Left ventricle myocardium inferior (tissue), 1 donor: ENCODE measurements around the gene OR5M11. TPM values are rescaled to one million over a fixed set of nuclear protein-coding genes. Genes with fewer than 3 reads are reported as not detected.
"Not testable (repeated sequence)": the region's sequence is repeated elsewhere in the genome, so short reads cannot be mapped to it uniquely, and the experiment has no call there.

Experiments
- DNase-seq: peaks from one replicate; pipeline ENCODE4 v3.0.0-alpha.2; 2020
- H3K27ac ChIP-seq: fragments of 200-600 bp; replicated peaks from 2 replicates; pipeline ENCODE4 v1.8.0; 2021
- H3K27me3 ChIP-seq: fragments of 200-600 bp; 2 replicates; pipeline ENCODE4 v1.8.0; 2021; ENCODE audit warnings: low read depth
- H3K36me3 ChIP-seq: fragments of 200-600 bp; 2 replicates; pipeline ENCODE4 v1.8.0; 2021
- H3K4me1 ChIP-seq: fragments of 200-600 bp; 2 replicates; pipeline ENCODE4 v1.8.0; 2021
- H3K4me3 ChIP-seq: fragments of 200-600 bp; 2 replicates; pipeline ENCODE4 v1.8.0; 2021; ENCODE audit warnings: mild to moderate bottlenecking, moderate library complexity
- H3K9me3 ChIP-seq: fragments of 200-600 bp; replicated peaks from 2 replicates; pipeline ENCODE4 v1.8.0; 2021
- CTCF ChIP-seq: fragments of 200-600 bp; IDR thresholded peaks from 2 replicates; pipeline ENCODE4 v1.8.0; 2021; ENCODE audit warnings: antibody characterized with exemption, mild to moderate bottlenecking, borderline replicate concordance
- intact Hi-C: fragments of 100-400 bp; cut with micrococcal nuclease; formaldehyde crosslinking; loops from one replicate; pipeline ENCODE4 v1.11.0; 2022
- long read RNA-seq: library from polyadenylated mRNA; unstranded; transcript quantifications from one replicate; pipeline ENCODE4 v2.0.0, GENCODE V29; 2021
- total RNA-seq: library from RNA; stranded (reverse); fragmentation: NEBNext Ultra II Directional; extraction: Animal tissue kit (Norgen Biotek cat#: 25700); gene quantifications from one replicate; pipeline ENCODE4 v1.2.1, GENCODE V29; 2021
- donor health status: DM: no; HTN: yes; CAD: no; lungs with severe emphysema.

The OR5M11 gene
- not detected for total RNA-seq
- long read RNA-seq: 0 reads

- Histone ChIP-seq H3K27me3 (no peaks in the 10 kb centered on the region), H3K4me1 (no peaks in the 10 kb centered on the region), H3K4me3 (no peak within 1 kb of the TSS), H3K27ac (no peak within 1 kb of the TSS), H3K36me3 (no peaks in the 10 kb centered on the region), H3K9me3 (peaks cover 8% of the 10 kb centered on the region)
- DNase-seq: no peak
- TF ChIP-seq CTCF: no peak
- intact Hi-C loops: no loop called here
Observed at GRCh38 chr11:56543157-56543556, at the start of gene OR5M11. TSS of gene OR5M11 (minus strand) at chr11:56543257. CDS start at chr11:56543257, 0 bp downstream.

- H3K36me3 ChIP-seq, H3K4me3 ChIP-seq, H3K27ac ChIP-seq, intact Hi-C loops, H3K4me1 ChIP-seq, DNase-seq, H3K27me3 ChIP-seq: not testable (repeated sequence)
- H3K9me3 ChIP-seq: peaks cover 18% of the 10 kb centered on the region
Observed at GRCh38 chr11:56592088-56592717, 49.1 kb upstream of the OR5M11 start.

- no peaks in the 10 kb centered on the region for H3K9me3 ChIP-seq
- H3K27ac ChIP-seq: no peak within 1 kb of the TSS
- no peaks in the 10 kb centered on the region for H3K27me3 ChIP-seq
- intact Hi-C loops: no loop called here
- DNase-seq: no peak
- no peaks in the 10 kb centered on the region for H3K4me1 ChIP-seq
- no peak for TF ChIP-seq CTCF
- no peaks in the 10 kb centered on the region for H3K36me3 ChIP-seq
- H3K4me3 ChIP-seq: no peak within 1 kb of the TSS
Observed at GRCh38 chr11:56577621-56578020, 34.6 kb upstream of the OR5M11 start, which contains the start of gene OR5M10. TSS of gene OR5M10 (minus strand) at chr11:56577721. CDS start at chr11:56577721, 0 bp downstream.

GRCh38 chr11:56558574-56558973, 15.5 kb upstream of the OR5M11 start:
- peaks cover 7% of the 10 kb centered on the region for H3K9me3 ChIP-seq
- H3K4me3 ChIP-seq: no peak overlapping the region
- DNase-seq: no peak
- TF ChIP-seq CTCF: no peak
- H3K4me1 ChIP-seq: no peaks in the 10 kb centered on the region
- no peak overlapping the region for H3K27ac ChIP-seq
- H3K27me3 ChIP-seq: no peaks in the 10 kb centered on the region
- intact Hi-C loops: no loop called here
- H3K36me3 ChIP-seq: no peaks in the 10 kb centered on the region

GRCh38 chr11:56554691-56555090, 11.6 kb upstream of the OR5M11 start:
- H3K27ac ChIP-seq, H3K4me3 ChIP-seq, intact Hi-C loops, H3K4me1 ChIP-seq, H3K9me3 ChIP-seq, H3K27me3 ChIP-seq, H3K36me3 ChIP-seq, DNase-seq: not testable (repeated sequence)

- no peak for TF ChIP-seq CTCF
- Histone ChIP-seq H3K9me3 (peaks cover 15% of the 10 kb centered on the region), H3K27ac (no peak overlapping the region), H3K4me3 (no peak overlapping the region), H3K4me1 (no peaks in the 10 kb centered on the region), H3K36me3 (no peaks in the 10 kb centered on the region), H3K27me3 (no peaks in the 10 kb centered on the region)
- intact Hi-C loops: no loop called here
- no peak for DNase-seq
Observed at GRCh38 chr11:56545531-56545930, 2.5 kb upstream of the OR5M11 start.
